ENCODE data around the gene IPO11.
"Not testable (repeated sequence)": the region's sequence is repeated elsewhere in the genome, so short reads cannot be mapped to it uniquely, and the experiment has no call there.

IPO11 gene

DNA sequence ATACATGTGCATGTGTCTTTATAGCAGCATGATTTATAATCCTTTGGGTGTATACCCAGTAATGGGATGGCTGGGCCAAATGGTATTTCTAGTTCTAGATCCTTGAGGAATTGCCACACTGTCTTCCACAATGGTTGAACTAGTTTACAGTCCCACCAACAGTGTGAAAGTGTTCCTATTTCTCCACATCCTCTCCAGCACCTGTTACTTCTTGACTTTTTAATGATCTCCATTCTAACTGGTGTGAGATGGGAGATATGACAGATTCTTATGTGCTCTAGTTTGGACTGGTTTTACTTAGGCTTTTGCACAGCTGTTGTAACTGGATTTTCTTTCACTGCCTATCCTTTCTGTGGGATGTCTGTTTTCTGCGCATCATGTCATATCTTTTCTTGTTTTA, 108.2 kb downstream of the IPO11 start:
- not testable (repeated sequence) for DNase-seq

DNA sequence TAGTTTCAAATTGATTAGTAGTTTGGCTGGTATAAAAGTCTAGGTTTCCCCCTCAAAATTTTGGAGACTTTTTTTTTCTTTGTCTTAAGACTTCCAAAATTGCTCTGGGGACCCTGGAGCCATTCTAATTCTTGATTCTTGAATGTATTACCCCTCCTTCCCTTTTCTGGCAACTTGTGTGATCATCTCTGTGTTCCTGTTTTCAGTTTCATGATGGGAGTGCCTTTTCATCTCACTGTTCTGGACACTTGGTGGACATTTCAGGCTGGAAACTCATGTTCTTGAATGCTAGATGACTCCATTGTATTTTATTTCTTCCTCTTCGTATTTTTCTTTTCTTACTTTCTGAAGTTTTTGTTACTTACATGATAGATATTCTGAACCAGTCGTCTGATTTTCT, 108.8 kb downstream of the IPO11 start:
- peak; percentile 57 to 70 for DNase-seq

DNA sequence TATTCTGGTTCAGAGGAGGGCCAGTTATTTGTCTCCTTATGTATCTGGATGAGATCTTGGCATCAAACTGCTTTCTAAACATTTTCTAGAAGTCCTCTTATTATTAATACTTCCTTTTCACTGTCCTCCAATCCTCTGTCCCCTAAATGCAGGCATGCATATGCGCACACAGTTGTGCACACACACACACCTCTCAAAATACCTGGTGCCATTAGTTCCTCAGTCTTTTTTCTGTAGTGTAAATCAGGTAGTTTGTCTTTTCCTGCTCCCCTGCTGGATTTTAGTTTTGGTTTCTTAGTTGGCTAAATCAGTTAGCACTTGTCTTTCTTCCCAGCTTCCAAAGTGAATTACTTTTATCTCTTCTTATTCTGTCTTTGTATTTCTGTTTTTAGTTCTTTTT, 110.2 kb downstream of the IPO11 start:
- DNase-seq: no peak

DNA sequence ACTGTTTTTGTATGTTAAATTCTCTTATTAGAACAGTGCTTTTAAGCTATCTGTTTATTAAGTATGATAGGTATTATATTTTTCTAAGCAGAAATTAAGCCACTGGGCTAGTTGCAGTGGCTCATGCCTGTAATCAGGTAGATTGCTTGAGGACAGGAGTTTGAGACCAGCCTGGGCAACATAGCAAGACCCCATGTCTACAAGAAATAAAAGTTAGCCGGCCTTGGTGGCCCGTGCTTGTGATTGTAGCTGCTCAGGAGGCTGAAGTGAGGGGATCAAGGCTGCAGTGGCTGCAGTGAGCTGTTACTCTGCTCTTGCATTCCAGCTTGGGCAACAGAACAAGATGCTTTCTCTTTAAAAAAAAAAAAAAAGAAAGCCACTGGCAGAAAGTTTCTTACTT, 121.0 kb downstream of the IPO11 start:
- no peak for DNase-seq

DNA sequence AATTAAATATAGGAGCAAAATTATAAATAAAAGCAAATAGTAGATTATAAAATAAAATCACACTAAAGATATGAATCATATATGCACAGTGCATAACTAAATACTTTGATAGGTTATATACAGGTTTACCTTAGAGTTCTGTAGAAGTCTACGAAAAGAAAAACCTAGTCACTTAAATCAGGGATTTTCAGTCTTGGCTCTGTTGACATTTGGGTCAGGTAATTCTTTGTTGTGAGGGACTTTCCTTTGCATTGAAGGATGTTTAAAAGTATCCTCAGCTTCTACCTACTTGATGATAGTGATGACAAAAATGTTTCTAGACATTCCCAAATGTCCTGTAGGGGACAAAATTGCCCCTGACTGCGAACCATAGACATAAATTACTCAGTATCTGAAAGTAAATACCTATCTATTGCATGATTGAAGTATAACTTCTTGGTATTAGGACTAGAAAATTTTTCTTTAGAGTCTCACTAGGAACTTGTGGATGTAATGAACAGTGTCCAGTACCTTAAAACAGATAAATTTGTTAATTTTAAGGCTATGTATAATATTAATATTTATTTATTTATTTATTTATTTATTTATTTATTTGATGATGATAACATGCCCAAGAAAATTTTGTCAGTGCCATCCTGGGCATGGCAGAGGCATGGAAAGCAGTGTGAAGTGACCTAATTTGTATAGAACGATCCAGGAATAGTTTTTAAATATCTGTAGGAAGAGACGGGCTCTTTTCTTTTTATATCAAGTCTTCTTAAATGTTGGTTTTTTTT, 122.1 kb downstream of the IPO11 start:
- DNase-seq: no peak

DNA sequence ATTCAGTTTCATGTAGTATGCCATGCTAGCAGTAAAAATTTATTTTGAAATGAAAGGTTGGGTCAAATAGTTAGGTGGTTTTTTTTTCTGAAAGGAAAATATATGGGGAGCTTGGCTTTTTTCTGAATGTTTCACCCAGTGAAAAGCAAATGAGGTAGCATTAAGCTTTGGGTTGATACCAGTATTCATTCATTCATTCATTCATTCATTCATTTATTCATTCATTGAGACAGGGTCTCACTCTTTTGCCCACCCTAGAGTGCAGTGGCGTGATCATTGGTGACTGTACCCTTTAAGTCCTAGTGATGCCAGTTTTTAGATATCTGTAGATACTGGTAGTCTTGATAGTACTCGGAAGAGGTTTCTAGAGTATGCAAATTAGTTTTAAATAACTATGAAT, 123.7 kb downstream of the IPO11 start:
- no peak for DNase-seq

DNA sequence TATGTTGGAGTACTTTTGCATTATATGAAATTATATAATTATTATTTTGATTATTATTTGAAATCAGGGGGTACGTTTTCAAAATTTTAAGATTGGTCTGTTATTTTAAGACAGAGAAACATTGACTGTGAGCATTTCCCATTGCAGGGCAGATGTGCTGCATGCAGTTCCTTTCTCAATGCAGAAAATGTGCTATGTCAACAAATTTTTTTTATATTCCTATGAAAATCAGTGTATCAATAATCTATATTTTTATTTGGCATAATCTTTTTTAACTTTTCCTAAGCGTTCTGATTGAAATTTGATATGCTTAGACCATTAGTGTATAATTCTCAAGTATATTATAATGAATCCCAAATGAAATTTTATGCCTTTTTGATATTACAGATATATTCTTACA, 124.2 kb downstream of the IPO11 start:
- DNase-seq: no peak

DNA sequence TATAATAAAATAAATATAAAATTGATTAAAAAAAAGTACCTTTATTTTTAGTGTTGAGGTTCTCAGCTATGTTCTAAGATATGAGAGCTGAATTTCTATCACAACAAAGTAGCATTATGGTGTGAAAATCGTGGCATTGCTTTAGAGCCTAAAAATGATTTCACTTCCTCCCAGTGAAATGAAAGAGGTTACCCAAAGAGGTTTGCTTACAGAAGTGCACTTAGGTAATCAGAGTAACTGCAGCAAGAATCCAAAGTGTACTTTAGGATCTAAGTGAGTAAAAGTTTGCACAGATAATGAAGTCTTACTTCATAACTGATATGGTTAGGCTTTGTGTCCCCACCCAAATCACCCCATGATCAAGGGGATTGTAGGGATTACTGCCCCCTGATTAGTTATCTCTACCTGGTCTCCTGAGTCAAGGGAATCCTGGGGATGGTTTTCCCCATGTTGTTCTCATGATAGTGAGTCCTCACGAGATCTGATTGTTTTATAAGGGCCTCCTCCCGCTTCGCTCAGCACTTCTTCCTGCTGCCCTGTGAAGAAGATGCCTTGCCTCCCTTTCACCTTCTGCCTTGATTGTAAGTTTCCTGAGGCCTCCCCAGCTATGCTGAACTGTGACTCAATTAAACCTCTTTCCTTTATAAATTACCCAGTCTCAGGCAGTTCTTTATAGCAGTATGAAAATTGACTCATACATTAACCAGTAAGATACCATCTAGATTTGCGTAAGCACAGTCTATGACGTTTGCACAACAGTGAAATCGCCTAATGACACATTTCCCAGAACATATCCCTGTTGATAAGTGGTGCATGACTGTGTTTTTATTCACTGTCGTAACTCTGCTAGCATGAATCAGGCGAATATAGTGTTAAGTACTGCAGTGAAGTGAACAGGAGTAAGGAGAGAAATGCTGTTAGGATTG, 125.7 kb downstream of the IPO11 start:
- peak; percentile 7 to 35 for DNase-seq

DNA sequence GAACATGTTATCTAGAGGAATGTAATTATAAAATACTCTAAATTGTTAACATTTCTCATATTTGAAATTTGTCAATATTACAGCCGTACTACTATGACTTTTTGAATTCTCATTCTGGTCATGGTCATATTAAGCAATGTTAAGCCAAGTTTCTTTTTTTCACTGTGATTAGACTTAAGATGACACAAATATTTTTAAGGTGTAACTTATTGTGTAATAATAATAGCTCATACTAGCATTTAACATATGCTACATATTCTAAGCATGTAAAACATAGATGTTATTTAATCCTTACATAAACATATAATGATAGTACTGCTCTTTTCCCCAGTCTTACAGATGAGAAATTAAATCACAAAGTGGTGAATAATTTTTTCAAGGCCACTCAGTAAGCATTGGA, 130.2 kb downstream of the IPO11 start:
- no peak for DNase-seq

DNA sequence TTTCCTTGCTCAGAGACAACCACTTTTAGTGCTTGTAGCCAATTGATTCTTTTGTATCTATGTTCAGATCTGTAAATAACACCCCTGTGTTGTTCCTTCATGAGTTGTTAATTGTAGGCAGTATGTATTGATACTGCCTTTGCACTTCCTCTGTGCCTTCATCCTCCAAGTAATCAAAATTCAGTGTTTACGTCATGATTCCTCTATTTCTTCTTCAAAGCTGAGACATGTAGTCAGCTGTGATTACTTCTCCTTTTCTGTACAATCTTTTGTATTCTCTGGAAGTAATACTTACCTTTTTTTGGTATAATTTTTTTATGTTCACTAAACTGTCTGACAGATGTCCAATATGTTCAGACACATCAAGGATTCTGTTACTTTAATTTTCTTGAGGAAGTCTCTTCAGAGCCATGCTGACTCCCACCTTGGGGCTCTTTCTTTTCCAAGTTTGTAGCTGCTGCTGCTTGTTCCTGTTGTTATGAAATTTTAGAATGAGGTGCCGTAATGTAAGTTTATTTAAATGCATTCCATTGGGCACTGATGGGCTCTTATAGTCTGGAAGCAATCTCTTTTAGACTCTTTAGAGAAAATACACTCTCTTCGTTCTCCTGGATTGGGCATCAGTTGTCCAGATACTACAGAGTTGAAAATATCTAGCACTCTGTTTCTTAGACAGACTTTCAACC, 135.5 kb downstream of the IPO11 start:
- peak; percentile 44 to 68 for DNase-seq

DNA sequence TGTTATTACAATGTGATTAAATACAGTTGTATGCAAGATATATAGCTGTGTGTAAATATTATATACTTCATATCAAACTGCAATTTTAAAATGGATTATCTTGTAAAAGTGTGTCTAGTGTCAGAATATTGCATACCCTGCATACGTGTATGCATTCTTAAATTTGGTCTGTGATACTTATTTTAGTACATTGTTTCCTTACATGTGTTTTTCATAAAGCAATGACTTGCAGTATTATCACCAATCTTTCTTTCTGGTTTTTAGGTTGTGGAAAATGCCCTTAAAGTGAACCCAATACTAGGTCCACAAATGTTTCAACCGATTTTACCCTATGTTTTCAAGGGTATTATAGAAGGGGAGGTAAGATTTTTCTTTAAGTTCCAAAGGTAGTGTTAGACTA, 137.5 kb downstream of the IPO11 start:
- DNase-seq: no peak

DNA sequence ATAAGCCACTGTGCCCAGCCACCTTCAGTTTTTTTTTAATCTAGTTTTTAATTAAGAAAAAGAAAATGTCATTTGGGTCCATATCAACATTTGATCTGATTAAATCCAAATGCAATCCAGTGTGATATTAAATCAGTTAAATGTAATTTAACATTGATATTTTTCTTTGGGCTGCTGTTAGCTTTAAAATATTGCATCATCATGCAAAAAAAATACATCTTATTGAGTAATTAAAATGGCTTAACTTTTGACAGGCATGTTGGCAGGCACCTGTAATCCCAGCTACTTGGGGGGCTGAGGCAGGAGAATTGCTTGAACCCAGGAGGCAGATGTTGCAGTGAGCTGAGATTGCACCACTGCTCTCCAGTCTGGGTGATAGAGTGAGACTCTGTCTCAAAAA, 143.4 kb downstream of the IPO11 start:
- no peak for DNase-seq

DNA sequence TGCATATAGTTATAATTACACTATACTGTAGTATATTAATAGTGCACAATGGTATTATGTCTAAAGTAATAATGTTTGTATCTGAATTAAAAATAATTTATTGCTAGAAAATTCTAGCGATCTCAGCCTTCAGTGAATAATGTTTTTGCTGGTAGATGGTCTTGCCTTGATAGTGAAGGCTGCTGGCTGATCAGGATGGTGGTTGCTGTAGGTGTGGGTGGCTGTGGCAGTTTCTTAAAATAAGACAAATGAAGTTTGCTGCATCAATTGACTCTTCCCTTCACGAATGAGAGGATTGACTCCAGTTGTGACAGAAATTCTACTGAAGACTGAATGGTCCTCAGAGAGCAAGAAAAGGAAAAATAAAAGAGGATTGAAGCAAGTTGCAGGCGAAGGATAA, 146.4 kb downstream of the IPO11 start:
- DNase-seq: no peak

DNA sequence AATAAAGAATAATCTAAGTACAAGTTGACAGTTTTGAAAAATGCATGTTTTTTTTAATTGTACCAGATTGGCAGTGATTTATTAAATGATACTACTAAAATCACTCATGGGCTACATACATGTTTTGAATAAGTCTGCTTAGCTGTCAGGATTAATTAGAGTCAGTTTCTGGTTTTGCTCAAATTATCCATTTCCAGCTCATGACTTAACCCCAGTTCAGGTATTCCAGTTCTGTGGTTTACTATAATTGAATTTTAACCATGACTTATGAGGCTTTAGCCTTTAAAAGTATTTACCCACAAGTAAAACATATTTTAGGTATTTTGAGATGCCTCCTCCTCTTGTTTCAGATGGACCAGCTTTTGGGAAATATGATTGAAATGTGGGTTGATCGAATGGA, 148.2 kb downstream of the IPO11 start:
- no peak for DNase-seq

DNA sequence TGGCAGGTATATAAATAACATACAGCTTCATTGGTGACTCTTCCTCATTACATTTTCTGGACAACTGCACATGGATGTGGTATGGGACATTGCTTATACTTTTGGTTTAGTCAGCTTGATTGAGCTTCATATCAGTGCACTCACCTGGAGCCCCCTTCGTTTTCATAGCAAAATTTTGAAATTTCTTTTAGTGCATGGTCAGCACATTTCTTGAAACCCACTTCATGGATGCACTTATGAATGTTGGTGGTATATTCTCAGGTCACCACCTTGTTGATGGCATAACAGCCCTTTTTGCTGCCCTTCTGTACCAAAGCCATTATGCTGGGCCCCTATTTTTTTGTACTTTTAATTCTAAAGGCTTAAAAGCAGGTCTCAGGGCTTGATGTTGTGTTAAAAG, 149.3 kb downstream of the IPO11 start:
- no peak for DNase-seq

DNA sequence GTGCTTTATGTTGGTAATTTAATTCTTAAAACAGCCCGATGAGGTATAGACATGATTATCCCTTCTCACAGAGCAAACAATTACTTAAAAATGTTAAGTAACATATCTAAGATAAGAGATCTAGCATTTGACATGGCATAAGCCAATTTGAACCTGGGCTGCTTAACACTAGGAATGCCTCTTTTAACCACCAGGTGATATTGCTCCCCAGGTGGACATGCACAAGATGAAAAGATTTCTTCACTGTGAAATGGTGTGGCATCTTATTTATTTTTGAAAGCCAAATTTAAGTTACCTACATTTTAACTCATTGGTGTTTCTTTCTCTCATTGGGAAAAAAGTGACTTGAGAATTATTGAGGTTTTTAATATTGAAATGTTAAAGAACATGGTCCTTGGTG, 150.3 kb downstream of the IPO11 start:
- DNase-seq: no peak

DNA sequence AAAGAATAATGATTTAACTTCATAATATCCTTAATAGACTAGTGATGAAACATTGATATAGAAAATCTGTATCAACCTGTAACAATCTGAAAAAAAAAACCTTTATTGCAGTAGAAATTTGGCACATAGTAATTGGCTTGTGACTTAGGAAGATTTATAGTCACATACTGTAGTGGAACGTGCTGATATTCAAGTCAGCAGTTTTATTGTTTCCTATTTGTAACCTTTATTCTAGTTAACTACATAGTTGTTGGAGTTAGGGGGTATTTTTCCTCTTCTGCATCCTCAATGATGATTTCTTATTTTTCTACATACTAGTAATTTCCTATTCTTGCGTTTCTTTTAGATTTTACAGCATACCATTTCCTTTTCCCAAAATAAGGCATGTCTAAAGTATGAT, 151.5 kb downstream of the IPO11 start:
- DNase-seq: no peak

DNA sequence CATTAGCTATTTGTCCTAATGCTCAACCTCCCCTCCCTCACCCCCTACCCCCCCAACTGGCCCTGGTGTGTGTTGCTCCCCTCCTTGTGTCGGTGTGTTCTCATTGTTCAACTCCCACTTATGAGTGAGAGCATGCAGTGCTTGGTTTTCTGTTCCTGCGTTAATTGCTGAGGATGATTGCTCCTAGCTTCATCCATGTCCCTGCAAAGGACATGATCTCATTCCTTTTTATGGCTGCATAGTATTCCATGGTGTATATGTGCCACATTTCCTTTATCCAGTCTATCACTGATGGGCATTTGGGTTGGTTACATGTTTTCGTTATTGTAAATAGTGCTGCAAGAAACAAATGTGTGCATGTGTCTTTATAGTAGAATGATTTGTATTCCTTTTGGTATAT, 153.2 kb downstream of the IPO11 start:
- not testable (repeated sequence) for DNase-seq

DNA sequence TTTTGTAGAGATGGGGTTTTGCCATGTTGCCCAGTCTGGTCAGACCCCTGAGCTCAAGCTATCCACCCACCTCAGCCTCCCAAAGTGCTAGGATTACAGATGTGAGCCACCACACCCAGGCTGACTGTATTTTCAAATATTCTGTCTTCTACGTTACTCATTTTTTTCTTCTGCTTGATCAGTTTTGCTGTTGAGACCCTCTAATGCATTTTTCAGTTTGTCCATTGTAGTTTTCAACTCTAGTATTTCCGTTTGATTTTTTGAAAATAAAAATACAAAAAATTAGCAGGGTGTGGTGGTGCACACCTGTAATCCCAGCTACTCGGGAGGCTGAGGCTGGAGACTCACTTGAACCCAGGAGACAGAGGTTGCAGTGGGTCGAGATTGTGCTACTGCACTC, 155.6 kb downstream of the IPO11 start:
- no peak for DNase-seq

DNA sequence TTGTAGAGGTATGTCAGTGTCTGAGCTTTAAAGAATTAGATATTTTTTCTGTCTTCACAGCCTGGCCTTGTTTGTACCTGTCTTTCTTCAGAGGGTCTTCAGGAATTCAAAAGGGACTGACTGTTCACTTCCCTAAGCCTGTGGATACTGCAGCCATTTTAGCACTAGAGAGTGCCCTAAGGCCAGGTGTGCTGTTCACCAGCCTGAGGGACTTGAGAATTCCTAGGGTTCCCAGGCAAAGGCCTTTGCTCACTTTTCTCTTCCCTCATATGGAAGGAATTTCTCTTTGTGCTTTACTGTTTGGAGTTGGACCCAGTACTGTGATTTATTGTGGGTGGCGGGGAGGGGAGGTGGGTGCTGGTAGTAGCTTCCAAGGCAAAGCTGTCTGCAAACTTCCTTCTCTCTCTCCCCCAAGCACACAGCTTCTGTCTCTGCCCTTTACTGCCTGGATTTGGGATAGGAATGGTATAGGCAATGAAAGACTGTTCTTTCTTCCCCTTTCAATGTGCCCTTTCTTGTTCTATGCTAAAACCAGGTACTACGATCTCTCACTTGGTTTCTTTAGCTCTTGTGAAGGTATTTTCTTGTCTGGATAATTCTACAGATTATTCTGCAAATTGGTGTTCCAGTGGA, 156.4 kb downstream of the IPO11 start:
- no peak for DNase-seq

DNA sequence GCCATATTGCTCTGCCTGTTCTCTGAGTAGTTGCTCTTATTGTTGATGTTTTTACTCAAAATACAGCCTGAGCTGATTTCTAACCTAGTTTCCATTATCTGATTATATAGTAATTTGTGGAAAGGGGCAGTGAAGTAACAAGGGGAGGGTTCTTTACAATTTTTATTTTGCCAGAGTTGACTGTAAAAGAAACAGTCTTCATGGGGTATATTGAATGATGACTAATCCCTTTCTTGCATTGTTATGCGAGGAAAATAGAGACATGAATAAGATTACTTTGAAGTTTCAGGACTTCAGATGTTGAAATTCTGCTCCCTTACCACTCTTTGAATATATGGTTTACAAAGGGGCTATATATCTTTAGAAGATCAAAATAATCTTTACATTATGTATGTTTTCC, 156.9 kb downstream of the IPO11 start:
- no peak for DNase-seq

DNA sequence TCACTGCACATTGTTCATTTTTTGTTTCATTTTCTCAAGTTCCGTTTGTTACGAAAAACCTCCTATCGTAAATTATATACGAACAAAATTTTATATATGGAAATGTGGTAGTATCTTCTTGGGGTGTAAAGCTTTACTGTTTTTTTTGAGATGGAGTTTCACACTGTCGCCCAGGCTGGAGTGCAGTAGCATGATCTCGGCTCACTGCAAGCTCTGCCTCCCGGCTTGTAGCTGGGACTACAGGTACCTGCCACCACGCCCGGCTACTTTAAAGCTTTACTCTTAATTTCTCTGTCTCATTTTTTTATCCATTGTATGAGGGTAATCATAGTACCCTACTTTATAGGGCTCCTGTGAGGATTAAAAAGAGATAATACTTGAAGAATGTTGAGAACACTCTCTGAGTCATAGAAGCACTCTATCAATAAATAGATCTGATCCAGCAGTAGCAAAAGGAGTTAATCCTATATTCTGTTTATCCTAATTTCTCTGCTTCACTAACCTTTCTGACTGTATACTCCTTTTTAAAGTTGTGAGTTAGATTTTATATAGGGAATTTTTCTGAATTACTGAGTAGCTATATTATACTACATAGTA, 160.5 kb downstream of the IPO11 start:
- DNase-seq: no peak

DNA sequence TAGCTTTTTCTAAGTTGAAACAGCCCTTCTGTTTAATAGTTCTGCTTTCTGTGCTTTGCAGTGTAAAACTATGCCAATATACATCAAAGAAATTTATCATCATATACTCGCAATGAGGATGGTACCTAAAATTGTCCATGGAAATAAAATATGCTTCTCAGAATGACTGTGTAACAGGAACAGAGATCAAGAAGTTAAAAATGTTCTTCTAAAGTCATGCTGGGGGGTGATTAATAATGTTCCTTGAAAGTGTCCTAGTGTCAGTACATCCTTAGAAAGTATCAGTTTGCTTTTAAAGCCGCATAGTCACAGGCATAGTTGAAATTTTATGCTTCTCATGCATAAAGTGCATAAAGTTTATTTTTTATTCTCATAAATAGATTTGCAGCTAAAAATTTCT, 162.0 kb downstream of the IPO11 start:
- no peak for DNase-seq
